HG03280 (cell line): ENCODE data around the gene PLCXD1.
"Not testable (repeated sequence)": the region's sequence is repeated elsewhere in the genome, so short reads cannot be mapped to it uniquely, and the experiment has no call there.

Experiments used
- ATAC-seq: cut with Tn5 transposase; IDR thresholded peaks from one replicate; pipeline ENCODE4 v1.9.1; 2021; ENCODE audit warnings: mild to moderate bottlenecking, moderate library complexity; ENCODE audit not compliant: unreplicated experiment

Gene PLCXD1

GRCh38 chrX:281166-281999 lies at the start of gene PLCXD1:
PLCXD1 (plus strand) TSS chrX:281381; CDS start chrX:284188, 2,807 bp downstream.
- no peak for ATAC-seq

- ATAC-seq: peak; percentile 92
Observed at GRCh38 chrX:231637-232277, 49.4 kb upstream of the PLCXD1 start.

GRCh38 chrX:232278-232655 lies 48.9 kb upstream of the PLCXD1 start:
- peak; percentile 37 for ATAC-seq

GRCh38 chrX:236201-236600 lies 45.0 kb upstream of the PLCXD1 start:
- not testable (repeated sequence) for ATAC-seq

- no peak for ATAC-seq
Observed at GRCh38 chrX:250965-251364, 30.2 kb upstream of the PLCXD1 start.

GRCh38 chrX:251396-252243 lies 29.6 kb upstream of the PLCXD1 start:
- ATAC-seq: not testable (repeated sequence)

GRCh38 chrX:252244-252956 lies 28.8 kb upstream of the PLCXD1 start:
- no peak for ATAC-seq

GRCh38 chrX:252957-253291 lies 28.3 kb upstream of the PLCXD1 start:
- ATAC-seq: no peak

GRCh38 chrX:253451-254297 lies 27.5 kb upstream of the PLCXD1 start:
- ATAC-seq: no peak

- no peak for ATAC-seq
Observed at GRCh38 chrX:254630-255215, 26.5 kb upstream of the PLCXD1 start.

- ATAC-seq: no peak
Observed at GRCh38 chrX:255923-256331, 25.3 kb upstream of the PLCXD1 start.

GRCh38 chrX:257054-257453 lies 24.1 kb upstream of the PLCXD1 start:
- ATAC-seq: not testable (repeated sequence)

GRCh38 chrX:257681-258289 lies 23.4 kb upstream of the PLCXD1 start:
- ATAC-seq: no peak

GRCh38 chrX:258291-259040 lies 22.7 kb upstream of the PLCXD1 start:
- ATAC-seq: no peak

GRCh38 chrX:259692-260355 lies 21.4 kb upstream of the PLCXD1 start:
- ATAC-seq: no peak

- ATAC-seq: no peak
Observed at GRCh38 chrX:261167-261918, 19.8 kb upstream of the PLCXD1 start.

GRCh38 chrX:261919-262352 lies 19.2 kb upstream of the PLCXD1 start:
- no peak for ATAC-seq
